ENCODE results near the gene RAB25.

GRCh38 chr1:156091610-156092009 lies 30.6 kb downstream of the RAB25 start:
- TF ChIP-seq CTCF (IDR thresholded peaks at IDR 0.05) (no peak), POLR2A (IDR thresholded peaks at IDR 0.05) (no peak)

Data from heart left ventricle (tissue), 13 donors.